Coronary artery (tissue), 2 donors: Measurements from ENCODE around the gene ATF7.

ENCODE experiments used
- DNase-seq: peaks from one replicate; pipeline ENCODE4 v3.0.0-alpha.2; 2017; ENCODE audit warnings: low spot score
- H3K27ac ChIP-seq, 2 donors: fragments of 200-600 bp; sonication (generic); one replicate each; pipeline ENCODE4 v1.5.1; 2016 to 2019
- H3K4me3 ChIP-seq: fragments of 200-600 bp; sonication (generic); 2 replicates; pipeline ENCODE4 v1.5.1; 2016; ENCODE audit warnings: mild to moderate bottlenecking, moderate library complexity
- TF ChIP-seq, protein P1 (sequence below): fragments of 200-600 bp; sonication (generic); IDR thresholded peaks from one replicate; pipeline ENCODE4 v1.5.1; 2019; ENCODE audit warnings: antibody characterized with exemption

Gene ATF7

DNA sequence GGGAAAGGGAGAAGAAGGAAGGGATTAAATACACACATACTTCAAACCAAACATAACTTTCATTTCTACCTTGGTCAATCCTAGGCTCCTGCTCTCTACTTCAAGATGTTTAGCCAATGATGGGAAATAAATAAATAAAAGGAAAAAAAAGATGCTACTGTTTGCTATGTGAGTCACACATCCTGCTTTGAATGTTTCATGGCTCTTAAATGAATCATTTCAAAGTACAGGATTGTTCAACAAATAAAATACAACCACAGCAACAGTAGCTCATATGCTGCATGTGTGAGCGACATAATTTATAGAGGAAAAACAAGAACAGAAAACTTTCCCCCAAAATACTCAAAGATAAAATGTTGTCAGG, 64.6 kb downstream of the ATF7 start:
- Histone ChIP-seq H3K4me3 (no peak overlapping the region), H3K27ac (peak overlapping the region in 1 of 2 donors; percentile 83)
- DNase-seq: no peak
- TF ChIP-seq, protein P1, sequence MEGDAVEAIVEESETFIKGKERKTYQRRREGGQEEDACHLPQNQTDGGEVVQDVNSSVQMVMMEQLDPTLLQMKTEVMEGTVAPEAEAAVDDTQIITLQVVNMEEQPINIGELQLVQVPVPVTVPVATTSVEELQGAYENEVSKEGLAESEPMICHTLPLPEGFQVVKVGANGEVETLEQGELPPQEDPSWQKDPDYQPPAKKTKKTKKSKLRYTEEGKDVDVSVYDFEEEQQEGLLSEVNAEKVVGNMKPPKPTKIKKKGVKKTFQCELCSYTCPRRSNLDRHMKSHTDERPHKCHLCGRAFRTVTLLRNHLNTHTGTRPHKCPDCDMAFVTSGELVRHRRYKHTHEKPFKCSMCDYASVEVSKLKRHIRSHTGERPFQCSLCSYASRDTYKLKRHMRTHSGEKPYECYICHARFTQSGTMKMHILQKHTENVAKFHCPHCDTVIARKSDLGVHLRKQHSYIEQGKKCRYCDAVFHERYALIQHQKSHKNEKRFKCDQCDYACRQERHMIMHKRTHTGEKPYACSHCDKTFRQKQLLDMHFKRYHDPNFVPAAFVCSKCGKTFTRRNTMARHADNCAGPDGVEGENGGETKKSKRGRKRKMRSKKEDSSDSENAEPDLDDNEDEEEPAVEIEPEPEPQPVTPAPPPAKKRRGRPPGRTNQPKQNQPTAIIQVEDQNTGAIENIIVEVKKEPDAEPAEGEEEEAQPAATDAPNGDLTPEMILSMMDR: no peak

DNA sequence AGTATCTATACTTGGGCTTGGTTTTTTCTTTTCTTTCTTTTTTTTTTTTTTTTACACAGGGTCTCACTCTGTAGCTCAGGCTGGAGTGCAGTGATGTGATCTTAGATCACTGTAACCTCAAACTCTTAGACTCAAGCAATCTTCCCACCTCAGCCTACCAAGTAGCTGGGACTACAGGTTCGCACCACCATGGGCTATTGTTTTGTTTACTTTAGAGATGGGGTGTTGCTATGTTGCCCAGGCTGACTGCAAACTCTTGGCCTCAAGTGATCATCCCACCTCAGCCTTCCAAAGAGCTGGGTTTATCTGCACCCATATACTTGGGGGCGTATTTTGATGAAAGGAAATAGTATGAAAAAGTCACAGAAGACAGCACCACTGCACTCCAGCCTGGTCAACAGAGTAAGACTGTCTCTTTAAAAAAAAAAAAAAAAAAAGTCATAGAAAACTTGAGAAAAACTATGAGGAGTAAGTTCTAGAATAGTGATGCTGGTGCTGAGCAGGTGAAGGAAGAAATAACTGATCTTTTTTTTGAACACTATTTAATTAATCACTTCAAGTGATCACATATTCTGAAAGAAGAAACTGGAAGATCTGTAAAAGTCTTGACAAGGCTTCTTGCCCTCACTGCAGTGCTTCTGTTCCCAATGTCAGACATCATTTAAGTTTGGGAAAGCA, 65.1 kb downstream of the ATF7 start:
- Histone ChIP-seq H3K27ac (peak overlapping the region; percentile 61 to 83), H3K4me3 (no peak overlapping the region)
- no peak for DNase-seq
- TF ChIP-seq, protein P1: no peak

DNA sequence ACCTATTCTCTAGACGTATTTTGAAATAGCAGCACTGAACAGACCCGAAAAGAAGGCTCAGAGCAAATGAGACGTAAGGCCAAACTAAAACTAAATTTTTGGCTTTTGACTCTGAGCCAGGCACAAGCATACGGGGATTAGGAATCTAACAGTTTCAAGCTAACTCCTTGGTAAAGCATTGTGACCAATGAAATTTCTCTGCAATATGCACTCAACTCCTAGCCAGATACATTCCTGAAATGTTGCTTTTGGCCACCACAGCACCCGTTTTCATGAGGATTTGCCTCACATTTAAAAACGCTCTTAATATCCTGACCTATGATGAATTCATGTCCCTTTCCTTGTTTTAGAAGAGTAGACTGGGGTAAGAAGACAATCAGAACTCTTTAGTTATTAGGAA, 65.8 kb downstream of the ATF7 start:
- no peak for DNase-seq
- peak overlapping the region; percentile 61 to 83 for H3K27ac ChIP-seq
- peak overlapping the region; percentile 31 for H3K4me3 ChIP-seq
- TF ChIP-seq, protein P1: no peak

DNA sequence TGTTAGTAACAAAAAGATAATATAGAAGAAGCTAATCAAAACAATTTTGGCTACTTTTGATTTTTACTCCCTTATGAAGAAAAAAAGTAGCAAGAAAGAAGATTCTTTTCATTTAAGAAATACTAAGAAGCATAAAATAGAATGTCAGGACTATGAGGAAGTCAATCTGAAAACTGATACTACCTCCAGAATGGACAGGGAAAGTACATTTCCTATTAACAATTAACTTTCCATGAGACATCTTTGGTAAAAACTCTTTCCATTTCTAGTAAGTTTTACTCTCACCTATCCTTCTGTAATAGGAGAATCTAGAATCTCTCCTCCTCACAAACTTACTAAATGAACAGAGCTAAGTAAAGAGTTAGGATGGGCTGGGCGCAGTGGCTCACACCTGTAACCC, 67.6 kb downstream of the ATF7 start:
- no peak for DNase-seq
- no peak overlapping the region for H3K4me3 ChIP-seq
- peak overlapping the region in 1 of 2 donors; percentile 2 for H3K27ac ChIP-seq
- TF ChIP-seq, protein P1: no peak

DNA sequence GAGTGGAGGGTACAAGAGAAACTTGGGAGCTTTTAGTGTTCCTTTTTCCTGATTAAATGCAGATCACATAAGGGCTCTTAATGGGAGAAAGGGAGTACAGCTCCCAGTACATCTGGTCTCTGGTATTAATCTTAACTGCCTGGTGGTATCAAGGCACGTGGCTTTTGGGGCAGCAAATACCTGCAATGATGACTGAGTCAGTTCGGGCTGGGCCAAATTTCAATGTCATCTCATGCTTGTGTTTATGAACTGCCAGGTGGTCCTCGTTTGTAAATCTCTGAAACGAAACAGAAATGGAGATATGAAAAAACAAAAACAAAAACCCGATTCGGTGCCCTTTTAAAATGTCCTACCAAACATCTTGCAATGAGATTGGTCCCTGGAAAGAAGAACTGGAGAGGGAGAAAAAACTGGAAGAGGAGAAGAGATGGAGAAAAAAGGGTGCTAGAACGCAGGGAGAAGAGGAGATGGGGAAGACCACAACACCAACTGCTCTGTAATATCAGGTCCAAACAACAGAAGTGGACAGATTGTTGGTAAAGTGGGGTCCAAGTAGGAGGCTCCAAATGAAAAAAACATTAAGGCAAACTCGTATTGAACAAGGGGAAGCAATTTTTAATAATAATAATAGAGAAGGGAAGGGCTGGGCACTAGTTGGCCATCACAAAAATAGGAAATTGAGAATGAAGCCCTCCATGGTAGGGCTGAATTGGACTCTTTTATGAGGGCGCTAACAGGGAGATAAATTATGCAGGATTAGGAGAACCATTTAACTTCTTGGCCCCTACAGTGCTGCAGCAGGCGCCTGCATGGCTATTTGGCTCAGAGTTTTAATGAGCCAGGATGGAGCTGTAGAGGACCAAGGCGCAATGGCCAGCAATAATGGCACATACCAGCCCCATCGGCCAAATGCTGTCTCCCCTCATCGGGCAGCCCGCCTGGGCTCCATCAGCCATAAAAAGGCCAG, 73.5 kb downstream of the ATF7 start:
- no peak overlapping the region for H3K27ac ChIP-seq
- no peak for DNase-seq
- TF ChIP-seq, protein P1: no peak

DNA sequence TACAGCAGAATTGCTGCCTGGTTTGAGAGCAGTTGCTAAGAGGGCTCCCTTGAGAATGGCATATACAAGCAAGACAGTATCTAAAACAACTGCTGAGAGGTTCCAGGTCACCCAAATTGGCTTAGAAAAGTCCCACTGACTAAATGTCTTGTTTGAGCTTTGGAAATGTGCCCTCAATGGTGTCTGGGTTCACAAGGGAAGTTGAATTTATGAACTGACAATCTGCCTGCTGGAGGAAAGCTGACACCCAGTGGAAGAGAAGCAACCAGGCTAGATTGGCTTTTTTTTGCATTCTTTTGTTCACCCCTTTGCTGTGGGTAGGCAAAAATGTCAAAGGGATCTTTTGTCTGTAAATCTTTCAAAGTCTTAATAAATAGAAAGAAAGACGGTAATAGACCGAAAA, 74.3 kb downstream of the ATF7 start:
- no peak overlapping the region for H3K27ac ChIP-seq
- no peak overlapping the region for H3K4me3 ChIP-seq
- DNase-seq: no peak
- TF ChIP-seq, protein P1: no peak

More for the DNA sequence above, 73.5 kb downstream of the ATF7 start:
- no peak overlapping the region for H3K4me3 ChIP-seq
